Activated CD8-positive, alpha-beta memory T cell treated with anti-CD3 and anti-CD28 coated beads for 24 hours (primary cell): ENCODE measurements around the gene PPP1CC.
"Not testable (repeated sequence)": the region's sequence is repeated elsewhere in the genome, so short reads cannot be mapped to it uniquely, and the experiment has no call there.

ENCODE experiments used
- DNase-seq: peaks from one replicate; pipeline ENCODE4 v3.0.0-alpha.2; 2020

PPP1CC gene

DNA sequence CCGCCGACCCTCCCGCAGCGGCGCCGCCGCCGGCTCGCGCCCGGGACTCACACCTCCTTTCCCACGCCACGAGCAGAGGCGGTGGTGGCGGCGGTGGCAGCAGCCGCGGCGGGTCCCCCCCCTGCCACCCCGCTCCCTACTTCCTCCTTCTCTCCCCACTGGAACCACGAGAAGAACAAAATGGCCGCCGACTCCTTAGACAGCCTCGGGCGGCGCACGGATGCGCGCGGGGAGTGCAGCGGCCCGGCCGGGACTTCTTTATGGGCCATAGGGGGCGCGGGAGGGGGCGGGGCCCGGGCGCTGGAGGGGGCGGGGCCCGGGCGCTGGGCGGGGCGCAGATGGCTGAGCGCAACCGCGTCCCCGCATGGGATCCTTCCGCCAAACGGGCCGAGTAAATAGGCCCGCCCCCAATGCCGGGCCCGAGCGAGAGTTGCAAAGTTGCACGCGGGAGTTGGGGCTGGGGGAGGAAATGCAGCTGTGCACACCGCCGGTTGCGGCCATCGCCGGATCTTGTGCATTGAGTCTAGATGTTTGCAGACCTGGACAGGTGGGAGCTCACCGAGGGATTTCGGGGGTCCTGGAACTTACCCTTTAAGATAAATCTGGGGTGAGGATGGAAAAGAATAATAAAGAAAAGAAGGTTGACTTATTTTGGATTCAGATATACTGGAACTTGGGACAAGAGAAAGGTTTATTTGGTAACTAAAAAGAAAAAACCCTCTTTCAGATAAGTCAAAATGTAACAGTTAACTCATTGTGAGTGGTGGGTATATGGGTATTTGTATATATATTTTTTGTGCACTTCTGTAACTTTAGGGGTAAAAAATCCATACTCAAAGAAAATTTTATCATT is at the start of gene PPP1CC:
Gene PPP1CC (minus strand): TSS at position 174 of the 853 bp plus-strand sequence. CDS start 184 bp downstream, outside the sequence.
- DNase-seq, result peak; percentile 93

DNA sequence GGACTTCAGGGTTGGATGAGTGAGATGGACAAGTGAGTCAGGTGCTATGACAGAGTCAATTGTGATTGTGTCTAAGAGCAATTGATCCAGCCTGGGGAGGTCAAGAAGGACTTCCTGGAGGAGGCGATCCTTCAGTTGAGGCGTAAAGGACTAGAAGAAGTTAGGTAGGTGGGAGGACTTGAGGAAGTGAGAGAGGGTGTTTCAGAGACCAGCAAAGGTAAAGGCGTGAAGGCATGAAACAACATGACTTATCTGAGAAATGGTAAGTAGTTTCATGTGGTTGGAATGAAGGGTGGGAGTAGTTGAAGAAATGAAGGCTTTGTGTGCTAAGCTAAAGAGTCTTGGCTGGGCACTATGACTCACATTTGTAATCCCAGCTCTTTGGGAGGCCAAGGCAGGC is 48.9 kb upstream of the PPP1CC start:
- DNase-seq, result no peak

DNA sequence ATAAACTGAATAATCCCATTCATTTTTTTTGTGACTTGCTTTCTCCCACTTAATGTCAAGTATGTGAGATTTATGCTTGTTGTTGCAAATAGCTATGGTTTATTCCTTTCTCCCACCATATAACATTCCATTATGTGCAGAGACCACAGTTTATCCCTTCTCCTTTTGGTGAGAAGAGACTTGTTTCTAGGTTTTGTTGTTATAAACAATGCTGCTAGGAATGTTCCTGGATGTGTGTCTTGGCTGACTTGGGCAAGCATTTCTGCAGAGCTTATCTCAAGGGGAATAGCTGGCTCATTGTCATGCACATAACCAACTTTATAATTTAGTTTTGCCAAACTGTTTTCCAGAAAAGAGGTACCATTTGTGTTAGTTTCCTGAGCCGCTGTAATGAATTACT is 47.6 kb upstream of the PPP1CC start:
- no peak for DNase-seq

DNA sequence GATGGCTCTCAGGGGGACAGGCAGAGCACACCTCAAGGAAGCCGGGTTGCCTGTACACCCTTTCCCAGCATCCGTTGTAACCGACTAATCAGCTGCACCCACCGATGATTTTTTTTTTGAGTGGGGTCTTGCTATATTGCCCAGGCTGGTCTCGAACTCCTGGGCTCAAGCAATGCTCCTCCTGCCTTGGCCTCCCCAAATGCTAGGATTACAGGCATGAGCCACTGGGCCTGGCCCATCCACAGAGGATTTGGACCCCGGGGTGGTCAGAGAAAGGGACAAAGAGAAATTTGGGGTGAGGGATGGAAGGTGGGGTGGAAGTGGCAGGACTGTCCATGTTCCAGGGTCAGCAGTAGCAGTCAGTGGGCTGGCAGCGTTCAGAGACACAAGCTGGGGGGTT is 43.3 kb upstream of the PPP1CC start:
- no peak for DNase-seq

DNA sequence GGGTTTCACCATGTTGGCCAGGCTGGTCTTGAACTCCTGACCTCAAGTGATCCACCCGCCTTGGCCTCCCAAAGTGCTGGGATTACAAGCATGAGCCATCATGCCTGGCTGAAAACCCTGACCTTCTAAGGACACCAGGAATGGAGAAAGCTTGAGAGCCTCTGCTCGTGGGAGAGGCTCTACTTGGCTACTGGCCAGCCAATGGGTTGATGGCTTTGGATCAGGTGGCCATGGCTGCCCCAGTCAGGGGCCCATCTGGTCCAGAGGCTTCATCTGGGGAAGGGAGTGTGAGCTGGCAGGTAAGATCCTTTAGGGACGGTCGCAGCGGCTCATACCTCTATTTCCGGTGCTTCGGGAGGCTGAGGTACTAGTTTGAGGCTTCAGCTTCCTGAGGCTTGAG is 42.5 kb upstream of the PPP1CC start:
- no peak for DNase-seq

DNA sequence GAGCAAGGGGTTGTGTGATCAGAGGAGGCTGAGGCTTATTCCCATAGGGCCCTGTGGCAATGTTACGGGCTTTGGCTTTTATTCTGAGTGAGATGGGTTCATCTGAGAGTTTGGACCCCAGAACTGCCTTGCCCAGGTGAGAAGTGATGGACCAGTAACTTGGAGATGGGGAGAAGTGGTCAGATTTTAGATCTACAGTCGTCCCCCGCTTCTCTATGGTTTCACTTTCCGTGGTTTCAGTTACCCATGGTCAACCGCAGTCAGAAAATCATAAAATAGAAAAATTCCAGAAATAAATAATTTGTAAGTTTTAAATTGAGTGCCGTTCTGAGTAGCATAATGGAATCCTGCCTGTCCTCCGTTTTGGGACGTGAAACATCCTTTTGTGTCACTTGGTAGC is 40.2 kb upstream of the PPP1CC start:
- no peak for DNase-seq

DNA sequence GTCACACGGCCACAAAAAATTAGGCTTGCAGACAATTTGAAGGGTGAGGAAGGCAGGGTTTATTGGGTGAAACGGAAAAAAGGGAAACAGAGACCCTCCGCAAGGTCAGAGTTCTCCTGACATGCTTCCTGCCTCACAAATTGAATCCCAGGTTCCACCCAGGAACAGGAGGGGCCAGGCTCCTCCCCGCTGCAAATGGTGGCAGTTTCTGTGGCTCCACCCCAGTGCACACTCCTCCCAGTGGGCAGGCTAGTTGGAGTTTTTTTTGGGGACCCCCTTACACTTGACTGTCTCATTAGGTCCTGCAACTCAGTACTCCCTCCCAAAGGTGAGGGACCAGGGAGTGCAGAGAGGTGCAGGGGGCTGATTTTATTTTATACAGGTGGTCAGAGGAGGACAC is 39.4 kb upstream of the PPP1CC start:
- no peak for DNase-seq

DNA sequence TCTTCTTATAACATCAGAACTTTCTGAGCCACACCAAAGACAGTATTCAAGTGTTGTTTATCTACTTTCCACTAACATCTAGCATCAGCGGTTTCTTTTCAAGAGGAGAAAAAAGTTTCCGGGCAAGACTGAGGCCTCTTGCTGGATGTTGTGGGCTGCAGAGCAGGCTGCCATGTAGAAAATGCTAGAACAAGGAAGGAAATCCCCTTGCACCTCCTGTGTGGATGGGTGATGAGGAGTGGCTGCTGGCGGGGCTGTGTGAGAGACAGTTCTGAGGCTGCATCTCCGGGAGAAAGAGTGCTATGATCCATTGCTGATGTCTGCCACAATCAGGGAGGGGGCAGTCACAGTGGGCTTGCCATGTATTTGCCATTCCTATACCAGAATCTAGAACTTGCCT is 37.8 kb upstream of the PPP1CC start:
- DNase-seq, result peak; percentile 70

DNA sequence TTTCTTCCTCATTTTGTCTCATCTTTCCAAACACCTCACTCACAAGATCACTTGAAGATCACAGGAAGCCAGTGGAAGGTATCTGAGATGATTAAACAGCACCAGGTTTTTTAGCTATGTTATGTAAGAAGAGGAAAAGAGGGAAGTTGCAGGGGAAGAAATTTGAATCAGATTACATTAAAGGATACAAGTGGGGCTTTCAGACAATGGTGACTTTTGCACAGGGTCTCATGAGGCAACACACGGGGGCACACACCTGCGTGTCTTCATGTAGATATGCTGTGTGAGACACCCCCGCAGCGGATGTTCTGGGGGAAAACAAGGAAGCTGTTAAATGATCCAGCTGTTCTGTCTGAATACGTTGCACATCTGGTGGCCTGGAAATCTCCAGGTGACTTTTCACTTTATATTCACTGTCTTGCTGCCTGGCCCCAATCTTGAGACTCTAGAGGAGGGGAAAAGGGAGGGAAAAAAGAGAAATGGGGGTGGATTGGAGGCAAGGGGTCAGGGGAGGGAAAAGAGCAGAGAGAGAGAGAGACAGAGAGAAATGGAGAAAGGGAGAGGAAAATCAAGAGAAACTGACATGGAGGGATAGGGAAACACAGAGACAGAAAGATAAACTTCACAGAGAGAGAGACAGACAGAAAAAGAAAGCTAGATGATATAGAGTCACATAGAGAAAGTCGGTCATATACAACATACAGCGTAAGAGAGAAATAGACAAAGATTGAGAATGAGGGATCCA is 36.3 kb upstream of the PPP1CC start:
- no peak for DNase-seq

DNA sequence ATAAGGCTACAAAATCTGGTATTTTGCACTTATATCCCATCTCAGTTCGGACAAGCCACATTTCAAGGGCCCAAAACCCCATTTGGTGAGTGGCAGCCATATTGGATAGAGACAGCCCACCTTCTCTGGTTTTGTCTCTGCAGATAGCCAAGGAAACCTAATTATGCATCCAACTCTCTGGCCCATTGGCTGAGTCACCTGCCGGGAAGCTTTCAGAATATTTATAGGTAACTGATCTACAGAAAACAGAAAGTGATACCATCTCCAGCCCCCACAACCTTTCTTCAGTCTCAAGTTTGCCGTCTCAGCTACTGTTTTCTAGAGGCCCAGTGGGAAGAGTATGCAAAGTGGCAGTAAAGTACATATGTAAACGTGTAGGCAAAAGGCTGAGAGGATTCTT is 33.7 kb upstream of the PPP1CC start:
- DNase-seq, result peak; percentile 68

DNA sequence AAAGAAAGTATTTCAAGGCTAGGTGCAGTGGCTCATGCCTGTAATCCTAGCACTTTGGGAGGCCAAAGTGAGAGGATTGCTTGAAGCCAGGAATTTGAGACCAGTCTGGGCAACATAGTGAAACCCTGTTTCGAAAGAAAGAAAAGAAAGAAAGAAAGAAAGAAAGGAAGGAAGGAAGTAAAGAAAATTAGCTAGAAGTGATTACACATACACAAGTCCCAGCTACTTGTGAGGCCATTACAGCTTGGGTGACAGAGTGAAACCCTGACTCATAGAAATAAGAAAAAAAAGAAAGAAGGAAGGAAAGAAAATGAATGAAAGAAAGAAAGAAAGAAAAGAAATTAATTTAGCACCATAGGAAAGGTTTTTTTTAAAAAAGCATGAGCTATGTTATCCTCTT is 33.3 kb upstream of the PPP1CC start:
- no peak for DNase-seq

DNA sequence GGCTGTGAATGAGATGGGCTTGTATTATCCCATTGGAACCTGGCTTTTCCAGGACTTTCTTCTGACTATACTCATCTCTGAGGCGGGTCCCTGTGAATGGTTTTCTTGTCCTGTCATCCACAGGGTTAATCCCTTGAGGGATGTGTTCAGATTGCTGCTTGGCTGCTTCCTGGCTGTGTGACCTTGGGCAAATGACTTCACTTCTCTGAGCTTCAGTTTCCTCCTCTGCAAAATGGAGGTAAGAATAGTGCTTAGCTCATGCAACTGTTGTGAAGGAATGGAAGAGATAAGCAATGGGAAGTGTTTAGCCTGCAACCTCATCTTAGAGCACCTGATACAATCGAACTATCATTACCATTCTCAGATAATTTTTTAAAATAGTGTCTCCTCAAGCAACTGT is 32.1 kb upstream of the PPP1CC start:
- no peak for DNase-seq

DNA sequence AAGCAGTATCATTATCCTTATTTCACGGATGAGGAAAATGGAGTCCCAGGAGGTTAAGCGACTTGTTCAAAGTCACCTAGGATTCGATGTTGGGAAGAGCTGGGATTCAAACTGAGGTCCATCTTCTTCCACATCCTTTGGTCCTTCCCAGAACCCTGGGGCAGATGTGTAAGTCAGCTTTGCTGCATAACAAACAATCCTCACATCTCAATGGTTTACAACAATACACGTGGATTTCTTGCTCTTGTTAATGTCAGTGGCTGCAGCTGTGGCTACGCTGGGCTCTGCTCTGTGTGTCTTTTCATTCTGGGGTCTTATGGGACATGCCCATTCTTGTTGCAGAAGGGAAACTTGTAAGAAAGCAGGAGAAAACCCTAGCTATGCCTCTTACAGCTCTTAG is 26.3 kb upstream of the PPP1CC start:
- DNase-seq, result no peak

DNA sequence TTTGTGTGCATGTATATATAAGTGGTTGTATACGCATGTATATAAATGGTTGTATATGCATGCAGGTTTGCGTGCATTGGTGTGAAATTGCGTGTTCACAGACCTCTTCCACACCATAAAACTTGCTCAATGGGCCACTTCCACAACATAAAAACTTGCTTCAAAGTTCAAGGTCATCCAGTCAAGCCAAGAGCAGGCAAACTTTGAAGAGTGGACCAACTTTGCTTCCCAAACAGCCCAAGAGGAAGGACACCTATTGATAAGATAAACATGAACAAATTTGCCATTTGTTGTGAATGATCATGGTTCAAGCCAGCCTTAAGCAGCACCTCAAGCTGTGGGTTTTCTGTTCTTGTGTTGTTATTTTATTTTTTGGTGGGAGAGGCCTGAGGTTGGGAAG is 25.2 kb upstream of the PPP1CC start:
- DNase-seq, result no peak

DNA sequence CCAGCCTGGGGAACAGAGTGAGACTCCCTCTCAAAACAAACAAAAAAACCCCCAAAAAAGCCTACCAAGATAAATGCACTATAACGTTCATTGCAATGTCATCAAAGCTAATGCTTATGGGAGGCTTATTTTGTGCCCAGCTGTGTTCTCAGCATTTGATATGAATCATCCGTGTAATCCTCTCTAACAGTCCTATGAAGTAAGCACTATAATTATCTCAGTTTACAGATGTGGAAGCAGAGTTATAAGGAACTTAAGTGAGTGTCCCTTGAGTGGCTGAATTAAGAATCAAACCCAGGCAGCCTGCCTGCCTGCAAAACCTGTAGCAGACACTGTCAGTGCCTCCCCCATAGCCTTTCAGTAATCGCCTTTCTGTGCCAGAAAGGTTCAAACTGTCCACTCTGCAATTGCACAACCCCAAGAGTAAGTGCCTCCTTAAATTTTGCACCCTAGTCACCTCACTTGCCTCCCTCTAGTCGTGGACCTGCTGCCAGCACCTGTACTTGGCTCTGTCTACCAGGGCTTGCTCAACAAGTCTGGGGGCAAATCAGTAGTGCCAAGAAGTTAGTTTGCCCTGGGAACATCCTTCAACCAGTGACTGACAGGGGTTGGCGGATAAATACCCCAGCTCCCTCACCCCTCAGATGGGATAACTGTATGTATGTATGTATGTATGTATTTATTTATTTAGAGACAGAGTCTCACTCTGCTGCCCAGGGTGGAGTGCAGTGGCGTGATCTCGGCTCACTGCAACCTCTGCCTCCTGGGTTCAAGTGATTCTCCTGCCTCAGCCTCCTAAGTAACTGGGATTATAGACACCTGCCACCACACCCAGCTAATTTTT is 23.8 kb upstream of the PPP1CC start:
- no peak for DNase-seq

DNA sequence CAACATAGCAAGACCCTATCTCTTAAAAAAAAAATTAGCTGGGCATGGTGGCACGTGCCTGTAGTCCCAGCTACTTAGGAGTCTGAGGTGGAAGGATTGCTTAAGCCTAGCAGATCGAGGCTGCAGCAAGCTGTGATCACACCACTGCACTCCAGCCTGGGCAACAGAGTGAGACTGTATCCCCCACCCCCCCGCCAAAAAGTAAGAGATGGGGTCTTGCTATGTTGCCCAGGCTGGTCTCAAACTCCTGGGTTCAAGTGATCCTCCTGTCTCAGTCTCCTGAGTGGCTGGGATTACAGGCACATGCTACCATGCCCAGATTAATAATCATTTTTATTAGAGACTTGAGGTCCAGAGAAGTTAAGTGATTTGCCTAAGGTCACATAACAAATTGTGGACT is 22.9 kb upstream of the PPP1CC start:
- not testable (repeated sequence) for DNase-seq

DNA sequence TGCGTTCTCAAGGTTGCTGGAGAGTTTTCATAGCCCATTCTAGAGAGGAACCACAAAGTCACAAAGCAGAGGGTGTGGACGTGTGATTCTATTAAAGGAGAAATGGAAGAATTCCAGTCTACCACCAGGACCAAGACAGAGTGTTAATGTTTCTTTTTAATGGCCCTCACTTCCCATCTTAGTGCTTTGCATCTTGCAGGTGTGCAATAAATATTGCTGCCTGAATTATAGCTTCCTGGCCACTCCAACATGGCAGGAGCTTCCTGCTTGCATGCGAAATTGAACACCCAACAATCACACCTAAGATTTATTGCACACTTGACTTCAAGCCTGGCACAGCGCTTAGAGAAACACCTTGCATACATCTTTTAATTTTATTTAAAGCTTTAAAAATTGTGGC is 22.4 kb upstream of the PPP1CC start:
- no peak for DNase-seq

DNA sequence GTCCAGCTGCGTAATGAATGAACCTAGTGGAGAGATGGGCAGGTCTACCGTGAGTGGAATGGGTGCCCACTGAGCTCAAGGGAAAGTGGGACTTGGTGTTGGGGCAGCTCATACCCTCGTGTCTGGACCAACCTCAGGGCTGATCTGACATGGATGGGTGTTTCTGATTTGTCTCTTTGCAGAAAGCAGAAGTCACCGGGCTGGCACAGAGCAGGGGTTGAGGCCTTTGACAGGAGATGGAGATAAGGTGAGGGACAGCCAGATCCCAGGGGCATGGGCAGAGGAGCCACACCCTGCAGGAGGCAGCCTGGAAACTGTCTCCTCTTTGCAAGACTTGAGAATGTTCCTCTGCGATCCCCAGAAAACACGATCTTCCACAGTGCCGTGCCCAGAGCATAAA is 20.9 kb upstream of the PPP1CC start:
- DNase-seq, result no peak

DNA sequence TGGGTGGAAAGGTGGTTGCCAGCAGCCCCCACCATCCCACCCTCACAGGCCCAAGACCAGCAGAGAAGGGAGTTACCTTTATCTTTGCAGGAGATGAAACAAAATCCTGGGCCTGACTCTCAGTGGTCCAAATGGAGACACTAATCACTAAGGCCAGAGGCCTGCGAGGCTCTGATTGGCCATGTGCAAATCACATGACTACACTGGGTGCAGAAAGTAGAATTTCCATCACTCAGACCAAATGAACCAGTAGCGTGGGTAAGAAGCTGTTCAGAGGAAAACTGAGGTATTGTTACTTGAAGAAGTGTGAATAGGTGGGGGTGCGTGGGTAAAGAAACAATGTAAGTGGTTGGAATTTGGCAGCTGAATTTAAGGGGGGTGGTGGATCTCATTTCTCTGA is 20.2 kb upstream of the PPP1CC start:
- no peak for DNase-seq

DNA sequence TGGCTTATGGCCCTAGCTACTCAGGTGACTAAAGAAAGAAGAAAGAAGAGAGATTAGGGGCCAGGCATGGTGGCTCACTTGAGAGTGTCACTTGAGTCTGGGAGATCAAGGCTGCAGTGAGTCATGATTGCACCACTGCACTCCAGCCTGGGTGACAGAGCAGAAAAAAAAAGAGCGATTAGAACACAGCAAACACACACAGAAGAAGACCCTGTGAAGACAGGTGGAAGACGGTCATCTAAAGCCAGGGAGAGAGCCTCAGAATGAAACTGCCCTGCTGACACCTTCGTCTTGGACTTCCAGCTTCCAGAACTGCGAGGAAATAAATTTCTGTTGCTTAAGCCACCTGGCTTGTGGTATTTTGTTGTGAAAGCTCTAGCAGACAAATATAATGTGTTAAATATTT is 17.5 kb upstream of the PPP1CC start:
- no peak for DNase-seq

DNA sequence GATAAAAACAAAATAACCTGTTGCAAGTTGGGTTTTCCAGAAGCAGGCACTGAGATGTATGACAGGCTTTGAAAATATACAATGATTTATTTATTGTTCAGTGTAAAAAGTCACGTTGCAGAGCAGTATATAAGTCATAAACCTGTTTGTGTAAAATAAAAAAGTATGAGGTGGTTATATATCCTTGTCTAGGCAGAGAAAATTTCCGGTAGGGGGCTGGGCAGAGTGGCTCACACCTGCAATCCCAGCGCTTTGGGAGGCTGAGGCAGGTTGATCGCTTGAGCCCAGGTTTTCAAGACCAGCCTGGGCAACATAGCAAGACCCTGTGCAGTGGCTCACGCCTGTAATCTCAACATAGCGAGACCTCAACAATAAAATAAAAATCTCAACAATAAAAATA is 16.2 kb upstream of the PPP1CC start:
- no peak for DNase-seq

DNA sequence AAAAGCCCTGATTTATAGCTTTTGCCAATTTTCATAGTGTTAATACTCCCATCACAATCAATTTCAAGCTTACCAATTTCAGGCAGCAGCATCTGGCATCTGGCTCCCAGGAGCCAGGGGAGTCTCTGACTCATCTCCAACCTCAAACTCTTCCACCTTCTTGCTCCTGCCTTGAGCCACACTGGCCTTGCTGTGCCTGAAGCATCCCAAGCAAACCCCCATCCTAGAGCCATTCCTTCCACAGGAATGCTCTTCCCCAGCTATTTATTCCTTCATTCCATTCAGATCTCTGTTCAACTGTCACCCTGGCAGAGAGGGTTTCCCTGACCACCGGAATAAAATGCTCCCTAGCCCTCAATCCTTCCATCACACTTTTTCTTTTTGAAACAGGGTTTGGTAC is 13.9 kb upstream of the PPP1CC start:
- DNase-seq, result no peak

DNA sequence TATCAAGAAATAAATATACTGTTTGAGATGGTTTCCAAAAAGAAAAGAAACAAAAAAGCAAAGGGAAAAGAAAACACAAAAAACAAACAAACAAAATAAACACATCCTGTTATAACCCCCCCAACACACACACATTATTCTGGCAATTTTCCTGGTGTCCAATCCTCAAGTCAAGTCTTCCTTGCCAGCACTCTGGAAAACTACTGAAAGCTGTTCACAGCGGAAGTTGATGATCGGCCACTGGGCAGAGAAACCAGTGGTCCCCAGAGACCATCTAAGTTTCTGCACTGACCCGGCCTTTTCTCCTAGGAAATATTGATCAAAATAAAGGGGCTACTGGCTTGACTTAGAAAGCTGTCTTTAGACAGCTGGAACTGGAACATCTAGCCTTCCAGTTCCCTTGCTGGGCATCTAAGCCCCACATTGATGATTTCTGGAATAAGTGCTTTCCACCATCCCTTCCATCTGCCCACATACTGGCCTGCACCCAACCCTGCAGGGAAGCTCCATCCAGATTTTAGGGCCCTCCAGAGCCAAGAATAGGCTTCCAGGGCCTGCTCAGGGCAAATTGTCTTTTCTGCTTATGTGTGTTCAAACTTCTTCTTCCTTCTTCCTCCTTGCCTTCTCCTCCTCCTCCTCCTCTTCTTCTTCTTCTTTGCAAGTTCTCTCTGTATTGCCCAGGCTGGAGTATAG is 11.6 kb upstream of the PPP1CC start:
- DNase-seq, result no peak
